ENCODE data around the gene IMMP2L. TPM values are rescaled to one million over a fixed set of nuclear protein-coding genes. Genes with fewer than 3 reads are reported as not detected.

Gene IMMP2L
- total RNA-seq, 1 donor: 19.9 TPM

GRCh38 chr7:110835218-110835617 lies 727.1 kb downstream of the IMMP2L start:
- DNase-seq (ENCODE audit: insufficient read length, low spot score, missing footprints): no peak
- H3K36me3 ChIP-seq (ENCODE audit: insufficient read depth, low read length): no peaks in the 10 kb centered on the region
- TF ChIP-seq CTCF (IDR thresholded peaks at IDR 0.05; ENCODE audit: extremely low read depth, low read depth, low read length): no peak
- H3K4me2 ChIP-seq (ENCODE audit: insufficient read depth, low read length): no peak overlapping the region
- H3K9me3 ChIP-seq (ENCODE audit: low read depth, low read length): no peaks in the 10 kb centered on the region
- H3K27me3 ChIP-seq (ENCODE audit: insufficient read depth, low read length): no peaks in the 10 kb centered on the region
- no peak overlapping the region for H3K27ac ChIP-seq (ENCODE audit: low read depth, low read length)
- H3K4me3 ChIP-seq (ENCODE audit: insufficient read depth, low read length): no peak overlapping the region
- H2AFZ ChIP-seq (ENCODE audit: low read length): no peak overlapping the region
- H4K20me1 ChIP-seq (ENCODE audit: insufficient read depth, low read length): no peaks in the 10 kb centered on the region
- no peaks in the 10 kb centered on the region for H3K4me1 ChIP-seq (ENCODE audit: insufficient read depth, low read length)
- H3K79me2 ChIP-seq (ENCODE audit: insufficient read depth, low read length): no peaks in the 10 kb centered on the region

- Histone ChIP-seq H3K27me3 (ENCODE audit: insufficient read depth, low read length) (no peaks in the 10 kb centered on the region), H4K20me1 (ENCODE audit: insufficient read depth, low read length) (no peaks in the 10 kb centered on the region), H3K36me3 (ENCODE audit: insufficient read depth, low read length) (no peaks in the 10 kb centered on the region), H3K9me3 (ENCODE audit: low read depth, low read length) (no peaks in the 10 kb centered on the region), H3K4me1 (ENCODE audit: insufficient read depth, low read length) (no peaks in the 10 kb centered on the region), H3K4me3 (ENCODE audit: insufficient read depth, low read length) (no peak overlapping the region), H3K79me2 (ENCODE audit: insufficient read depth, low read length) (no peaks in the 10 kb centered on the region), H2AFZ (ENCODE audit: low read length) (no peak overlapping the region), H3K27ac (ENCODE audit: low read depth, low read length) (no peak overlapping the region), H3K4me2 (ENCODE audit: insufficient read depth, low read length) (no peak overlapping the region)
- no peak for TF ChIP-seq CTCF (IDR thresholded peaks at IDR 0.05; ENCODE audit: extremely low read depth, low read depth, low read length)
- DNase-seq (ENCODE audit: insufficient read length, low spot score, missing footprints): no peak
Observed at GRCh38 chr7:110831419-110831818, 730.9 kb downstream of the IMMP2L start.

DNA sequence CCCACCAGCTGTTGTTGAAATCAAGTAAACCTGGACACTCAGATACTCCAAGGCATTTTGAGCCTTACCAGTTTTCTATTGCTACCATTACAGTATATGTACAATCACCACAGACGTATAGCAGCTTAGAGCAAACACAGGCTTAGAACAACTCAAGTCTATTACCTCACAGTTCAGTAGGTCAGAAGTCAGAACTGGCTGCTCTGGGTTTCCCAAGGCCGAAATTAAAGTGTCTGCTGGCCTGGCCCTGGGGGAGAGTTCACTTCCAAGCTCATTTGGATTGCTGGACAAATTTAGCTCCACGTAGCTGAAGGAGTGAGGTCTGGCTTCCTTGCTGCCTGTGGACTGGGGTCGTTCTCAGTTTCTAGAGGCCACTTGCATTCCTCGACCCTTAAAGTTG lies 731.5 kb downstream of the IMMP2L start:
- no peaks in the 10 kb centered on the region for H4K20me1 ChIP-seq (ENCODE audit: insufficient read depth, low read length)
- H3K27me3 ChIP-seq (ENCODE audit: insufficient read depth, low read length): no peaks in the 10 kb centered on the region
- no peaks in the 10 kb centered on the region for H3K4me1 ChIP-seq (ENCODE audit: insufficient read depth, low read length)
- no peaks in the 10 kb centered on the region for H3K36me3 ChIP-seq (ENCODE audit: insufficient read depth, low read length)
- no peak for TF ChIP-seq CTCF (IDR thresholded peaks at IDR 0.05; ENCODE audit: extremely low read depth, low read depth, low read length)
- no peak overlapping the region for H3K4me3 ChIP-seq (ENCODE audit: insufficient read depth, low read length)
- no peaks in the 10 kb centered on the region for H3K79me2 ChIP-seq (ENCODE audit: insufficient read depth, low read length)
- no peak overlapping the region for H3K4me2 ChIP-seq (ENCODE audit: insufficient read depth, low read length)
- H3K9me3 ChIP-seq (ENCODE audit: low read depth, low read length): no peaks in the 10 kb centered on the region
- H2AFZ ChIP-seq (ENCODE audit: low read length): no peak overlapping the region
- DNase-seq (ENCODE audit: insufficient read length, low spot score, missing footprints): no peak
- H3K27ac ChIP-seq (ENCODE audit: low read depth, low read length): no peak overlapping the region

GRCh38 chr7:110827936-110828335 lies 734.4 kb downstream of the IMMP2L start:
- Histone ChIP-seq H3K79me2 (ENCODE audit: insufficient read depth, low read length) (no peaks in the 10 kb centered on the region), H3K27ac (ENCODE audit: low read depth, low read length) (no peak overlapping the region), H3K4me1 (ENCODE audit: insufficient read depth, low read length) (no peaks in the 10 kb centered on the region), H3K9me3 (ENCODE audit: low read depth, low read length) (no peaks in the 10 kb centered on the region), H3K4me2 (ENCODE audit: insufficient read depth, low read length) (no peak overlapping the region), H4K20me1 (ENCODE audit: insufficient read depth, low read length) (no peaks in the 10 kb centered on the region), H3K36me3 (ENCODE audit: insufficient read depth, low read length) (no peaks in the 10 kb centered on the region), H3K4me3 (ENCODE audit: insufficient read depth, low read length) (no peak overlapping the region), H2AFZ (ENCODE audit: low read length) (no peak overlapping the region), H3K27me3 (ENCODE audit: insufficient read depth, low read length) (no peaks in the 10 kb centered on the region)
- TF ChIP-seq CTCF (IDR thresholded peaks at IDR 0.05; ENCODE audit: extremely low read depth, low read depth, low read length): no peak
- no peak for DNase-seq (ENCODE audit: insufficient read length, low spot score, missing footprints)

Measured in osteoblast (primary cell).